ENCODE data around the gene RASGRF1. TPM values are rescaled to one million over a fixed set of nuclear protein-coding genes. Genes with fewer than 3 reads are reported as not detected.
A peak's percentile ranks its signal among the peaks of the same experiment; 100 is the strongest.

RASGRF1 gene
- total and polyA plus RNA-seq, 2 donors (not counting 1 experiment from before 2014, with no cell fraction given) = 1.0 to 9.4 TPM

GRCh38 chr15:78929536-78930264, 160.9 kb downstream of the RASGRF1 start:
- H3K36me3 ChIP-seq (replicated peaks in 1 of 2; ENCODE audit: control extremely low read depth in 1 of 2, control insufficient read depth in 1 of 2, extremely low read depth in 1 of 2, insufficient read depth in 2 of 2, low read length in 1 of 2) = peaks cover 3 to 88% of the 10 kb centered on the region in 2 experiments
- DNase-seq = no peak
- H3K9me3 Mint-ChIP-seq (ENCODE audit: insufficient read depth) = no peaks in the 10 kb centered on the region

More at GRCh38 chr15:78929536-78930264, 160.9 kb downstream of the RASGRF1 start:
- Mint-ChIP-seq H3K4me3 (no peak overlapping the region), H3K27me3 (no peaks in the 10 kb centered on the region), H3K27ac (no peak overlapping the region), H3K4me1 (peaks cover 7% of the 10 kb centered on the region)
- H4K20me1 ChIP-seq (ENCODE audit: control insufficient read depth, insufficient read depth, low read length, poor library complexity, severe bottlenecking) = peaks cover 16% of the 10 kb centered on the region
- 98% methylated on average over 14 of the region's 16 CpGs for WGBS (ENCODE audit: insufficient coverage)
- no peaks in the 10 kb centered on the region for H3K27me3 ChIP-seq (replicated peaks in 1 of 4; ENCODE audit: control extremely low read depth in 1 of 4, control insufficient read depth in 3 of 4, insufficient read depth in 4 of 4, low read length in 3 of 4)
- H3K9me3 ChIP-seq (ENCODE audit: control extremely low read depth in 1 of 3, control insufficient read depth in 2 of 3, insufficient read depth in 1 of 3, low read length in 2 of 3) = no peaks in the 10 kb centered on the region
- ChIA-PET POLR2A (interaction anchor here (0.5 kb wide), 1 partner anchor 17 kb away, joined by 6 read pairs; no protein-coding TSS in a partner anchor), CTCF (no interaction called here)
- H3K27ac ChIP-seq (ENCODE audit: low read length in 2 of 2) = no peak overlapping the region
- peaks cover 15% of the 10 kb centered on the region for H3K79me2 ChIP-seq (ENCODE audit: control insufficient read depth, insufficient read depth, low read length)
- H3K9ac ChIP-seq (ENCODE audit: low read length) = no peak overlapping the region
- intact Hi-C loops (cut with micrococcal nuclease) = loop anchor here (5.0 kb wide), 1 partner anchor 98 kb away; no protein-coding TSS in a partner anchor
- no peak for TF ChIP-seq EZH2 (IDR thresholded peaks at IDR 0.05; ENCODE audit: borderline replicate concordance, insufficient read depth, low read depth, low read length, poor library complexity, severe bottlenecking)
- TF ChIP-seq CTCF (IDR thresholded peaks at IDR 0.05) = no peak
- no peak overlapping the region for H3K4me2 ChIP-seq (replicated peaks; ENCODE audit: low read depth, low read length, poor library complexity, severe bottlenecking)
- peak; percentile 8 for ATAC-seq (ENCODE audit: low read depth)
- no peaks in the 10 kb centered on the region for H3K4me1 ChIP-seq (ENCODE audit: control insufficient read depth in 2 of 2, insufficient read depth in 2 of 2, low read length in 2 of 2)
- H3K4me3 ChIP-seq (ENCODE audit: control extremely low read depth in 1 of 5, extremely low read depth in 1 of 5, insufficient read depth in 1 of 5, low read depth in 2 of 5, low read length in 4 of 5) = no peak overlapping the region
- no peak overlapping the region for H2AFZ ChIP-seq (ENCODE audit: insufficient read depth, low read depth, low read length, poor library complexity, severe bottlenecking)

Data from B cell (primary cell).